Hematopoietic multipotent progenitor cell treated with erythropoietin and hydrocortisone succinate and interleukin-3 and kit ligand, for 6 days (in vitro differentiated cells): ENCODE results near the gene EVI5.

Experiments used
- DNase-seq: peaks from one replicate; pipeline ENCODE4 v3.0.0-alpha.2; 2015

Gene EVI5

DNA sequence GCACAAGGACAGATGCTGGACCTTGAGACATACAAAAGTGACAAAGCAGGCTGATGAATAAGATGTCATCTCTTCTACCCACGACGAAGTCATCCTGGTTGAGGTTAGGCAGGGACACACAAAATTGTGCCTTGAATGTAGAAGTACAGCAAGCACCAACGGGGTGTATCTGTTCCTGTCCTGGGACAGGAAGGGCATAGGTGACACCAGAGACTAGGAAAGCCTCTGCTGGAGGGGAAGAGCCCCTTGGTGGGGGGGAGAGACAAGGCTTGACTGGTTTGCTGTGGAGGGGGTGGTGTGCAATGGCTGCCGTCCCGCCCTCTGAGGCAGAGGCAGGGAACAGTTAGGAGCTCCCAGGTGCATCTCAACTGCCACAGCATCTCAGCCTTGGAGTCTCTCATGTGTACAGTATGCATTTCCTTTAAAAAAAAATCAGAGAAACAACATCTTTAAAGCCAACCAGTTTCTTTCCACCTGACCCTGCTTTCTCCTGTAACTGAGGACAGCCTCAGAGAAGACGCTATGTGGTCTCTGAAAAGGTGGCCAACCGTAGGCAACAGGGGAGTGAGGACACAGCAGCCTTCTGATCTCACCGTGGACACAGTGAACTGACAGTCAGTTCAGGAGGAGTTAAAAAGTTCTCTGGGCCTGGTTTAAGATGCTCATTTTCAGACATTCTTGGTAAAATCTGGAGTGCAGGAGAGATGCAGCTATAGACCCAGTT is 280.5 kb downstream of the EVI5 start:
- DNase-seq: no peak

DNA sequence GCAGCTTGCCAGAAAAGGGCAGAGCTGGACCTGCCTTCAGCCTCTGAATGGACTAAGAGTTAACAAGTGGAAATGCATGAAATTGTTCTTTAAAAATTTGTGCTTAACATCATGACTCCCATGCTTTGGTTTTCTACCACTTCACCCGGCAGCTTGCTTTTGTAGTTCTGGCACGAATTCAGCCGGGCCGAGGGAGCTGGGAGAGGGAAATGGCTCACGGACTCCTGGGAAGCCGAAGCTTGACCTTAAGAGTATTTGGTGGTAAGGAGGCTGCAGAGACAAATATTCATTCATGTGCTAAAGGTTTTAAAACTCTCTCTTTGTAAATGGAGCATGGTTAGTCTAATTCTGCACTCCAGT is 281.0 kb downstream of the EVI5 start:
- no peak for DNase-seq

- no peak for DNase-seq
Observed at GRCh38 chr1:92503043-92503925, 281.6 kb downstream of the EVI5 start.

GRCh38 chr1:92502247-92502646 is 282.7 kb downstream of the EVI5 start:
- DNase-seq: no peak

DNA sequence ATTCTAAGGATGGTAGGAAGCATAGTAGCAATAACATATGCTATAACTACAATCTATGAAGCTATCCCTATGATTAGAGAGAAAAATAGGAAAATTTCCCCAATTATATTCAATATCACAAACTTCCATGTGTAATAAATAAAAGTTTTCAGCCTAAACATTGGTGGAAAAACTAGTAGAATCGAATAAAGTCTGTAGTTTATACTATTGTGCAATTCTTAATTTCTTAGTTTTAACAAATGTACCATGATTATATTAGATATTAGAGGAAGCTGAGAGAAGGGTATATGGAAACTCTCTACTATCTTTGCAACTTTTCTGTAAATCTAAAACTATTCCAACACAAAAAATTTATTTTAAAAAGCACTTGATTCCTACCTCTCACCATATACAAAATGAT is 284.4 kb downstream of the EVI5 start:
- DNase-seq: no peak

- no peak for DNase-seq
Observed at GRCh38 chr1:92495392-92496063, 289.4 kb downstream of the EVI5 start.

GRCh38 chr1:92494485-92495141 is 290.3 kb downstream of the EVI5 start:
- no peak for DNase-seq

DNA sequence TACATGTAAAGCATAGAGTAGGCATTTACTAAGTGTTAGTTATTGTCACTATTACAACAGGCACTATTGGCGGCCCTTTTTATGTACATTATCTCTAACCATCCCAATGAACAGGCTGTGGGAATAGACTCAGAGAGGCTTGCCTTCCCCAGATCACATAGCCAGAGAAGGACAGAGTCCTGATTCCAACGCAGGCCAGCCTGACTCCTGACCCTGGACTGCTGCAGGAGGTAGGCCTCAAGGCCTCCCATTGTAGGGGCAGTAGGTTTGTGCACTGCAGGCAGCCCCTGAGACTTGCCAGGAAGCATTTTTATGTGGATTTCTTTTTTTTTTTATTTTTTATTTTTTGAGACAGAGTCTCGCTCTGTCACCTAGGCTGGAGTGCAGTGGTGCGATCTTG is 291.8 kb downstream of the EVI5 start:
- no peak for DNase-seq

DNA sequence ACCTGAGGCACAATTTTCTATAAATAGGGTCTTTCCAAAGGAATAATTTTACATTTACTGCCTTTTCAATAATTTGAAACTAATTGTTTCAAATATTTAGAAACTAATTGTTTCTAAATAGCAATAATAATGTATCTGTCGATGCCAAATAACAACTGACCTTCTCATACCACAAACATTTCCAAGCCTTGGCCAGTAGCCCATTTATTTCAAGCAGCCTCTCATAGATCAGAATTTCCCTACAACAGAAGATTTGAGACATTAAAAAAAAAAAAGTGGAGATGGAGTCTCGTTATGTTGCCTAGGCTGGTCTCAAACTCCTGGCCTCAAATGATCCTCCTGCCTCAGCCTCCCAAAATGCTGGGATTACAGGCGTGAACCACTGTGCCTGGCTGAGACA is 296.1 kb downstream of the EVI5 start:
- DNase-seq: no peak

DNA sequence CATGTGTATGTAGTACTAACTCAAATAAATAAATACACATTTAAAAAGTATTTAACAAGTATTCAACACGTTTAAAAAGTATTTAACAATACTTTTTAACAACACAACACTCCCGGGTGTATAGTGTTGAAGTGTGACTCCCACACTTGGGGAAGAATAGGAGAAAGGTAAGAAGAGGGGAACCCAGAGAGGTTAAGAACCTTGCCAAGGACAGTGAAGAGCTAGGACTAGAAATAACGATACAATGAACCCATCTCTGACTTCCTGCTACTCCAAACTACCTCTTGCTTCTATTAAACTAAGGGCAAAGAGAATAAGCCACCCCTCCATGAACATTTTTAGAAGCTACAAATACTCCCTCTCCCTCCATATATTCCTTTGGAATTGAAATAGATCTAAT is 296.5 kb downstream of the EVI5 start:
- DNase-seq: no peak

GRCh38 chr1:92487078-92487605 is 297.8 kb downstream of the EVI5 start:
- DNase-seq: no peak

DNA sequence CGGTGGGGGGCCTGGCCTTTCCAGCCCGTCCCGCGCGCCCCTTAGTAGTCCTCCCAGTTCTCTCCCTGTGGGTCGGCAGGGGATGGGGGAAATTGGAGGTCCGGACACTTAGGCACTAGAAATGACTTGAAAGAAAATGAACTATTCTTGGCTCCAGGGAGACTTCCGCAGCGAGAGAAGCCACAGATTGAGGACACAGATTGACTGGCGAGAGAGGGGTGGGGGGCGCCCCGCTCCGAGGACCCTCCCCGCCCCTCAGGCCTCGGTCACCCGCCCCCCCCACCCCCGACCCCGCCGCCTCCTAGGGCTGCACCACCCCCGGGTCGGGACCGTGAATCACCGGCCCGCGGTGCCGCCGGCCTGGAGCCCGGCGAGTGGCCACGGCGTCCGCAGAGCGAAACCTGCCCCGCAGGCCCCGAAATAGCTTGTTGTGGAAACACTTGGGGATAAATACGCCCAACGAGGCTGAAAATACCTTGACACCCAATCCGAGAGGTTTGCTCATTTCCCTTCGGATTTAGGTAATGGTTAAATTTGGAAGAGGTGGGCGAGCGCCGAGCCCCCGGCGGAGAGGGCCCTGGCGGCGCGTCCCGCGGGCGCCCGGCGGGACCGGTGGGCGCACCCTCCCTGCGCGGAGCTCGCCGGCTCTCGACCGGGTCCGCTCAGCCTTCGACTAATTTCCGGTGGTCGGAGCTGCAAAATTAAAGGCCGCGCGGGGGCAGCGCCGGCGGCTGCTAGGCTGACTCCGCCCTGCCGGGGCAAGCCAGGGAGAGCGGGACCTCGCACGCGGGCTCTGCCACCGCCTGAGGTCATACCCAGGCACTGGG is 298.4 kb downstream of the EVI5 start, which contains the start of gene GFI1:
Gene GFI1, minus strand, starts transcription at position 675 of the 827 bp plus-strand sequence. CDS start 3,438 bp downstream, outside the sequence.
- peak; percentile 71 for DNase-seq

DNA sequence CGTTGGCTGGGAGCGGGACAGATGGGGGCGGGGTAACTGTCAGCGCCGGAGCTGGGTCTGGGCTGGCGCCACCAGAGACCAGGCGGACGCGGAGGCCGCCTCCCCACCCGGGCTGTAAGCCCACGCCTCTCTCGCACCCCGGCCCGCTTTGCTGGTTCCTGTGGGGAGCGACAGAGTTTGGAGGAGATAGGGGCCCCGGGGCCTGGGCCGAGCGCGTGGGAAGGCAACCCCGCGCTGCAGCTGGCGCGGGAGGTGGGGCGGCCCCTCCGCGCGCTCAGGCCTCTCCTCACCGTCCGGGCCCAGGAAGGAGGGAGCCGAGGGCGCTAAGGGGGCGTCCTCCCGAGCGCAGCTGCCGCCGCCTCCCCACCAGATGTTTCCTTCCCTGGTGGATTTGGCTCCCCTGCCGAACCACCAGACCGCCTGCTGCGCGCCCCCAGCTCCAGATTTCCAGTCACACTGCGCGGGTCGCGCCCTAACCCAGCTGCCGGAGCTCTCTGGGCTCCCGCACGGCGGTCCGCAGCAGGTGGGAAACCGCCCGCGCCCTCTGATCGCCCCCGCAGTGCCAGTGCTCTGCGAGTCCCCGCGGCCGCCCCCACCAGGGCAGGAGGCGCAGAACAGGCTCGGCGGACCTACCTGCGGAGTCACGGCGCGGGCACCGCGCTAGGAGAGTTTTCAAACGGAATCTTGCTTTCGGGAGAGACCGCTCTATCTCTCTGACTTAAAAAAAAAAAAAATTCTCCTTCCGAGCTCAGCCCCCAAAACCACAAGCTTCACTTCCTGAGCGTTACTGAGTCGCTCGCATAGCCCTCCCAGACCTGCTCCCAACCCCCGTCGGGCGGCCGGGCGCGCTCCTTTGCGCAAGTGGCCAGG is 299.3 kb downstream of the EVI5 start:
- peak; percentile 73 for DNase-seq

- peak; percentile 48 for DNase-seq
Observed at GRCh38 chr1:92484472-92485380, 300.2 kb downstream of the EVI5 start.

DNA sequence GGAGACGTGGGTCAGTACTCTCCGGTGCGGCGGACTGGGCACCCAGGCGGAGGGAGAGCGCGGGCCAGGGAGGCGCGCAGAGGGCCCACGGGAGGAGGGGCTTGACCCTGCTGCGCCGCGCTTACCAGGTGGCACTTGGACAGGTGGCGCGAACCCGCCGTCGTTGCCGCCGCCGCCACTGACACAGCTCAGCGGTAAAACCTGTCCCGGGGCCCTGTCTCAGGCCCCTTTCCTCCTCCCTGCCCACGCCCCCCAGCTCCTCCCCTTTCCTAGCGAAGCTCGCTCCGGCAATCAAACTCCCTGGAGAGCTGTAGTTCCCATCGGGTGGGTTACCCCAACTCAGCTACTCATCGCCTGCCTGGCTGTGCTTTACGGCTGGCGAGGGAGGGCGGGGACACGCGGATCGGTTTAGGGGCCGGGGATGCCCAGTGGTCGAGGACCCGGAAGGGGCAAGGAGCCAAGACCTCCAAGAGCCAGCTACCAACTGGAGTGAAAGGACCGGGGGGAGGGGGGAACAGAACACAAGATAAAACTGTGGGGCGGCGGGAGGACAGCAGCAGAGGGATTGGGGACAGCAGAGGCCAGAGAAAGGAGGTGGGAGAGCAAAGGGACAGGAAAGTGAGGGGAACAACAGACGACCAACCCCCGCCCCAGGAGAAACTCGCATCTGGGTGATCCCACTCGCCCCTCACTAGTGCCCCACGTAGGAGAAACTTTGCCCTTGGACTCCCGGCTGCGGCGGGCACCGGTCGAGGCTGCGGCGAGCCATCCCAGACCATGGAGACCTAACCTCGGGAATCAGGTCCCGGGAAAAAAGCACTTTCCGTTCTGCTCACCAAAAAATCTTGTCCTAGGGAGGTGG is 301.1 kb downstream of the EVI5 start:
- peak; percentile 64 for DNase-seq

GRCh38 chr1:92482665-92483609 is 302.0 kb downstream of the EVI5 start:
- no peak for DNase-seq

DNA sequence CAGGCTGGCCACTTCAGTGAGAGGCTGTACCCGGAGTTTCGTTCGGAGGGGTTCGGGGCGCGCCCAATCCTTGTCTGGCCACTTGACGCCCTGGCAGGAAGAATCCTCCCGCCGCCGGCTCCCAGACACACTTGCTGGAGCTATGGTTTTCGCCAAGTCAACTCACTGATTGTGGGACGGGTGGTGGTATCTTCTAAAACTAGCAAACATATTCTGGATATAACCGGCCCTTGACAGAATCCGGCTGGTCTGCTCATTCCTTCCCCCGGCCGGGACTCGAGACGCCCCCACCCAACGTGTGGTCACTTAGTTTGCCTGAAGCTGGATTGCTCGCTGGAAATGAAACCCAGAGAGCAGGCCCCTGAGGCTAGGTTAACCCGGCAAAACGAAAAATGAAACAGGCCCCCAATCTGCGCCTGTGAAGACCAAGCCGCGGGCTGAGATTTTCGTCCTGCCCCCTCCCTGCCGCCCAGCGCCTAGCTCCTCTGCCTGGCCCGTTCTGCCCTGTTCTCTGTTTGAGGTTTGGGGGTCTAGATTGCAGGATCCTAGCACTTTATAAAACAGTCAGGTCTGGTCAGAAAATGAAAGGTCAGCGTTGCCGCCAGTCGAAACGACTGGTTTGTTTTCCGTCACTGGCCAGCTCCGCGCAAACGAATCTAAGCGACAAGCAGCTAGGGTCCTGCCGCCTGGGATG is 302.8 kb downstream of the EVI5 start:
- DNase-seq: no peak
